Activated CD8-positive, alpha-beta T cell treated with anti-CD3 and anti-CD28 coated beads for 36 hours (primary cell): Measurements from ENCODE around the gene PTPRN2. TPM values are rescaled to one million over a fixed set of nuclear protein-coding genes. Genes with fewer than 3 reads are reported as not detected.

Experiments
- ATAC-seq: fragments of 200-7000 bp; cut with Tn5 transposase; one replicate; pipeline ENCODE4 v1.10.0; 2021; ENCODE audit warnings: mild to moderate bottlenecking, moderate library complexity
- CTCF ChIA-PET: fragments of 350-600 bp; sonication (Branson Sonifier 250); formaldehyde crosslinking; loops from one replicate; lab custom pipeline; 2021; ENCODE audit warnings: antibody characterized with exemption; lab: Charles Lee
- POLR2A ChIA-PET: fragments of 350-600 bp; sonication (Branson Sonifier 250); formaldehyde crosslinking; loops from one replicate; lab custom pipeline; 2021; ENCODE audit warnings: antibody characterized with exemption; lab: Charles Lee
- DNase-seq: peaks from one replicate; pipeline ENCODE4 v3.0.0-alpha.2; 2020
- H3K27ac Mint-ChIP-seq: one replicate; pipeline ENCODE4 v1.8.0; 2021; ENCODE audit warnings: mild to moderate bottlenecking, mixed read lengths
- H3K27me3 Mint-ChIP-seq: one replicate; pipeline ENCODE4 v1.8.0; 2021; ENCODE audit warnings: mixed read lengths
- H3K36me3 Mint-ChIP-seq: one replicate; pipeline ENCODE4 v1.8.0; 2021; ENCODE audit warnings: low read depth, mixed read lengths
- H3K4me1 Mint-ChIP-seq: one replicate; pipeline ENCODE4 v1.8.0; 2021; ENCODE audit warnings: low read depth, mixed read lengths
- H3K4me3 Mint-ChIP-seq: one replicate; pipeline ENCODE4 v1.8.0; 2021; ENCODE audit warnings: mild to moderate bottlenecking, moderate library complexity, mixed read lengths
- H3K9me3 Mint-ChIP-seq: one replicate; pipeline ENCODE4 v1.8.0; 2021; ENCODE audit warnings: mixed read lengths
- CTCF ChIP-seq: fragments of 200-600 bp; IDR thresholded peaks from one replicate; pipeline ENCODE4 v1.8.0; 2022; ENCODE audit warnings: antibody characterized with exemption, mild to moderate bottlenecking
- intact Hi-C: fragments of 100-400 bp; cut with micrococcal nuclease; formaldehyde crosslinking; loops from one replicate; pipeline ENCODE4 v1.10.0; 2022
- total RNA-seq, 2 experiments: library from RNA; stranded (reverse); gene quantifications; one replicate each; pipeline ENCODE4 v1.2.3, GENCODE V29; 2021

PTPRN2 gene
- total RNA-seq, 2 experiments from 2014 or later: 0.49 to 0.65 TPM

- Mint-ChIP-seq H3K9me3 (peaks cover 11% of the 10 kb centered on the region), H3K27me3 (peaks cover 6% of the 10 kb centered on the region), H3K27ac (no peak overlapping the region), H3K4me1 (no peaks in the 10 kb centered on the region), H3K36me3 (peaks cover 2% of the 10 kb centered on the region), H3K4me3 (no peak overlapping the region)
- ATAC-seq (no peak), DNase-seq (no peak)
- ChIA-PET CTCF (no interaction called here), POLR2A (no interaction called here)
- no peak for TF ChIP-seq CTCF
- intact Hi-C loops: no loop called here
Measured at GRCh38 chr7:158357898-158358821, 229.5 kb downstream of the PTPRN2 start.

GRCh38 chr7:158357106-158357897, 230.3 kb downstream of the PTPRN2 start:
- Mint-ChIP-seq H3K9me3 (peaks cover 11% of the 10 kb centered on the region), H3K27ac (no peak overlapping the region), H3K4me1 (no peaks in the 10 kb centered on the region), H3K36me3 (peaks cover 2% of the 10 kb centered on the region), H3K27me3 (peaks cover 6% of the 10 kb centered on the region), H3K4me3 (no peak overlapping the region)
- ATAC-seq (no peak), DNase-seq (no peak)
- ChIA-PET POLR2A (no interaction called here), CTCF (no interaction called here)
- TF ChIP-seq CTCF: no peak
- intact Hi-C loops: no loop called here

DNA sequence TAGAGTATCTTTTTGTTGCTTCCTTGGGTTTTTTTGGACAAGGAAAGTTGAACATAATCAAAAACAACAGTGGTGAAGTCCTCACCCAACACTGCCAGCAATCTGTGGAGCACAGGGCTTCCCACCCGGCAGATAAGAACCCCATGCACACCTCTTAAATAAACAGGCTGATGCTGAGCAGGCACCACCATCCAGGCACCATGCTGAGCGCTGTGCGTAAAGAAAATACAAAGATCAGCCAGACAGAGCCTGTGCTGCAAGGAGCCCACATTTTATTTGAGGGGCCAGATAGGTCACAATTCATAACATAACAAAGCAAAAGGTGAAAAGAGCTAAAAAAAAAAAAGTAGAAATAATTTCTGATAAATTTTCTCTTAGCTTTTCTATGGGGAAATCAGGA, 231.2 kb downstream of the PTPRN2 start:
- ATAC-seq: no peak
- intact Hi-C loops: no loop called here
- POLR2A ChIA-PET: interaction anchor here (0.7 kb wide), 1 partner anchor 886 kb away, joined by 3 read pairs; no protein-coding TSS in a partner anchor
- no peak for DNase-seq
- Mint-ChIP-seq H3K4me3 (no peak overlapping the region), H3K27me3 (peaks cover 6% of the 10 kb centered on the region), H3K9me3 (peaks cover 11% of the 10 kb centered on the region), H3K4me1 (no peaks in the 10 kb centered on the region), H3K27ac (no peak overlapping the region), H3K36me3 (peaks cover 2% of the 10 kb centered on the region)
- CTCF ChIA-PET: no interaction called here
- TF ChIP-seq CTCF: no peak

GRCh38 chr7:158355456-158356065, 232.1 kb downstream of the PTPRN2 start:
- H3K4me3 Mint-ChIP-seq: no peak overlapping the region
- ATAC-seq: no peak
- CTCF ChIA-PET: no interaction called here
- peaks cover 5% of the 10 kb centered on the region for H3K27me3 Mint-ChIP-seq
- intact Hi-C loops: no loop called here
- no peak overlapping the region for H3K27ac Mint-ChIP-seq
- DNase-seq: no peak
- no peak for TF ChIP-seq CTCF
- POLR2A ChIA-PET: no interaction called here
- H3K4me1 Mint-ChIP-seq: no peaks in the 10 kb centered on the region
- H3K36me3 Mint-ChIP-seq: peaks cover 2% of the 10 kb centered on the region
- peaks cover 11% of the 10 kb centered on the region for H3K9me3 Mint-ChIP-seq
